Stimulated activated CD4-positive, alpha-beta T cell treated with anti-CD3 and anti-CD28 coated beads, TNF-alpha, amount 100 ng/mL, for 24 hours (primary cell): ENCODE data around the gene PDE4D.

Source experiments
- DNase-seq, 3 experiments: peaks; one replicate each; pipeline ENCODE4 v3.0.0-alpha.2; 2020; ENCODE audit warnings: low read depth in 3 of 3

Gene PDE4D

DNA sequence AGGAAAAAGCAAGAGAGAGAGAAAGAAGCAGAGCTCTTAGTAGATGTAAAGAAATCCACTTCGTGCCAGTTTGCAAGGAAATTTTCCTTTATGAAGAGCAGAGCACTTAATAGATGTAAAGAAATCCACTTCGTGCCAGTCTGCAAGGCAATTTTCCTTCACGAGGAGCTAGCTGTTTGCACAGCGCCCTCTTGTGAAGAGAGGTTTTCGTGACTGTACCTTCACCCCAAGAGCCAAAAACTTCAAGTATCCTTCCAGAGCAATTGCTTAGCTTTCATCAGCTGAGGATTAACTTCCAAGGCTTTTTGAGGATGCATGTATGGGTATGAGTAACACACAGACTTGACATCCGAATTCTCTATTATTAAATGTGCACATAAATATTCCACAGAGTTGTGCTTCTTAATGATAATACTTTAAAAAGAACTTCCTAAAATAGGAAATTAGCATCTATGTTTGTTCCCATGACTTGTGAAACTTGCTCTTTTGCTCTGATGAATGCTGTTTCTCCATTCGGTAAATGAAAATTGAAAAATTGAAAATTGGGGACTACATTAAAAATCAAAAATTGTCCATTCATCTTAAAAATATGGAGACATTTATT lies 525.6 kb downstream of the PDE4D start:
- DNase-seq: peak; percentile 6 to 15 (median 14)

DNA sequence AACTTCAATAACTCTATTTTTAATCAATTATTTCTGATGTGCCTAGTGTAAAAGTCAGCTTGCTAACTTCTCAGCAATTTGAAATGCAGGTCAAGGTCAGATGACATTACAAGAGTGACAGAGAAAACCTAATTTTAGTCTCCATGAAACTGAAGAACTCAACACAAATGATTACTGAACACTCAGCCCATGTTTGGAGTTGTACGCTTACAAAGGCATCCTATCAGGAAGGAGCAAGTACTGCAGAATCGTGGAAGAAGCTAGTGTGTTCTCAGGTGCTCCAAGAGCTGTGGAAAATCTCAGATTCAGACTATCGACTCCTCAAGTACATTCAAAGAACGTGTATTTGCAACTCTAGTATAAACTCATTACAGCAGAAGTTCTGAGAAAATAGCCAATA lies 526.7 kb downstream of the PDE4D start:
- DNase-seq: no peak

DNA sequence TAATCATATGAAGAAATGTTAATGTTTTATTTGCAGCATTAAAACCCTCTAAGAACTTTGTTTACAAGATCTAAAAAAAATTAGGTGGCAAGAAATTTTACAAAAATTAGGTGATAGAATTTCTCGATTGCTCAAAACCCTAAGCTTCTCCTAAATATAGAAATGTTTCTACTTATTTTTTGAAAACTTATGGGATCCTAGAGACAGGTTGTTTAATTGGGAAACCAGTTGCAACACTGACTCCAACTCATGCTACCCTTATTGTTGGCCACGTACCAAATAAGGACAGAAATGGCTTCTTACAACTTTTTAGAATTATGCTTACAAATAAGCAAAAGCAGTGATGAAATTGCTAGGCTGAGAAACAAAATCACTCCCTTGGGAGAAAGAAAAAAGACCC lies 531.1 kb downstream of the PDE4D start:
- no peak for DNase-seq

DNA sequence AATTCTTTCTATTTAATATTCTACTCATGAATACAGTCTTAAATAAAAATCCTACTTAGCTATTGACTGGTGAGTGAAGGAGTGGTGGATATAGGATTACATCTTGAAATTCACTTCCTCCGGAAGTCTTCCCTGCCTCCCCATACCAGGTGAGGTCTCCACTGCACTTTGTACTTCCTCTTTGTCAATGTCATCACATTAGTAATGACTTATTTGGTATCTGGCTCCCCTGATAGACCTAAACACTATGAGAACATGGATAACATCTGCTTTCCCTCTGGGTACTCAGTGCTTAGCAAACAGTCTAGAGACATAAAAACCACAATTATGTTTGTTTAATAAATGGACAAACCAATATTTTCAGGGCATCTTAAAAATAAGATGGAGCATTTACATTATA lies 532.1 kb downstream of the PDE4D start:
- DNase-seq: no peak

DNA sequence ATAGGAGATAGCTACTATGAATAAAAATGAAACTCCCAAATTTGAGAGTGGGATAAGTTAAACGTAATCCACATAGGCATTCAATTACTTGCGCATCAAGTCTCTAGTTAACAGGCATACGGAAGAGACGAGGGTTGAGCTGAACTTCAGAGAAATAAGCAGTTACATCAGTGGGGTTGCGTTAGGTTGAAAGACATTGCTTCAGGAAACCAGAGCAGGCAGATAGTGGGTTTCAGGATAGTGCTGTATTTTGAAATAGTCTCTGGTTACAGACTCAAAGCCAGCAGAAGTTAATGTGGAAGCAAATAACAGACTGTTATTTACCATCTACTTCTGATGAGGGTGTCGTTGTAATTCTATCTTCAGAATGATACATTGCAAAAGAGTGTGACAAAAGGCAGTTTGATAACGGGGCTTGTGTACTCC lies 533.4 kb downstream of the PDE4D start:
- DNase-seq: no peak

DNA sequence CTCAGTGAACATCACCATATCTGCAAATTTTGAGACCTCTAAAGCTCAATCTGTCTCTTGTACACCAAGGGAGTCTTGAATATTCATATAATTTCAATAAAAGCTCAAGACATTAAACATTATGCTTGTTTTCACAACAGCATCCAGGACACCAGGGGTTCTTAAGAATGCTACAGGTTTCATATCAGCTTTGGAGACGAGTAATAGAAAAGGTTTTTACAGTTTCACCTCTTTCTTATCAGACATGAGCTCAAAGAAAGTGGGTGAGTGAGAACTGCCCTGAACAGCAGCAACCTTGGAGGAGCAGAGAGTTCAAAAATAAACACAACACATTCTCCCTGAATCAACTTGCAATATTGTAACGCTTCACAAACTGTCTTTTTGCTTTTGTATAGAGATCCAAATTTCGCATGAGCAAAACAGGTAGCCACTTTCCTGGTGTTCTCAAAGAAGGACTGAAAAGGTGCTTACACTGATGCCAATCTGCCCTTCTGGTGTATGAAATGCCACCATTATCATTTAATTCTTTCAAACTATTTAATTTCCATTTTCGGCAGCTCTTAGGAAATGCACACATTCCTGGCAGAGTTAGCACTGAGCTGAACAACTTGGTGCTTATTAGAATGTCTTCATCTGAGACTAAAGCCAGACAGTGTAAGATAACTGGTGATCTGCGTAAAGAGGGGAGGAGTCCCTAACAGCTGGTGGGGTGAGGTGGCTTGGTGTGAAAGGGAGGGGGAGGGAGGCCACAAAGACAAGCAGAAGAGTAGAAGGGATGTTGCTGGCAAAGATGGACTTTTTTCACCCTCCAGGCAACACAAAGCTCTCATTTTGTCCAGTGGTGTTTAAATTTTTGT lies 535.3 kb downstream of the PDE4D start:
- DNase-seq: no peak

DNA sequence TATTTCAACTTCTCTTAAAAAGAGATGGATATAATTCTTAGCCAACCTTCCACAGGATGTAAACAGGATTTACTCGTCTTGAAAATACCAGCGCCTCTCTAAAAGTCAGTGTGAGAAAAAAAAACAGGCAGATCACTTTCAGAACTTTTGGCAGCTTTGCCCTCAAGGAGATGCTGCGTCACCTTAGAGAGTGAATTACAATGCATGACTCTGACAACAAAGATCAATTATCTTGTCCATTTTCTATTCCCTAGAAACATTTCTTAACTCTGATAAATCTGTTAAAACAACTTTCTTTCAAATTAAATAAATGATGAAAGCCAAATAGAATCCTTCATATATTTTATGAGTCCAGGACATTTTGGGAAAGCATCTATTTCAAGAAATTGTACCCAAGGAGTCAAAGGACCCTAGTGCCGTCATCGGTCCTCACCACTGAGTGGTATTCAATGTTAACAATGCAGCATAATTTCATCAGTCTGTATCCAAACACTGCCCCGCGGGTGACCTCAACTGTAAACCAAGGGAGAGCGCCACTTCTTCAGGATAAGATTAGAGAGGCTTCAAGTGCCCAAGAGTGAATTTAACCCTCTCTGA lies 536.0 kb downstream of the PDE4D start:
- DNase-seq: no peak

DNA sequence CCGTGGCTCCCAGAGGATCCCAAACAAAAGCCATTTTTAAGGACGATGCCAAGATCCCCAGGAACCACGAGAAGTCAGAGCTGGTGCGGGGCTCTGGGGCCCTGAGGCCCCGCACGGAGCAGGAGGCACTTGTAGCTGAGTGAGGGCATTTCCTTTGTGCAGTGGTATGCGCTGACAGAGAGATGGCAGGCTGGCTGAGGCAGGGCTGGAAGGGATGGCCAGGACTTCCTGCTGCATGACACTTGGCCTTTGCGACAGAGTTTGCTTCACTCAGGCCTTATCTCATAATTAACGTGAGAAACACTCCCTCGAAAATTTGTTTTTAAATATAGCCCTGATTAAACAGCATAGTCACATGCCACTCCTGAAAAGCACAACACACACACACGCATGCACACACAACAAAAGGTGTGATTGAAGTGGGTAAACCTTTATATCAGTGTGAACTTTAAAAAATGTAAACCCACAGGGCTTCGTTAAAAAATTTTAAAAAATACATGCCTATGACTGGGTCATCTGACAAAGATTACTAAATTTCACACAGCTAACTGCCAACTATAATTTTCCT lies 536.6 kb downstream of the PDE4D start:
- DNase-seq: no peak

DNA sequence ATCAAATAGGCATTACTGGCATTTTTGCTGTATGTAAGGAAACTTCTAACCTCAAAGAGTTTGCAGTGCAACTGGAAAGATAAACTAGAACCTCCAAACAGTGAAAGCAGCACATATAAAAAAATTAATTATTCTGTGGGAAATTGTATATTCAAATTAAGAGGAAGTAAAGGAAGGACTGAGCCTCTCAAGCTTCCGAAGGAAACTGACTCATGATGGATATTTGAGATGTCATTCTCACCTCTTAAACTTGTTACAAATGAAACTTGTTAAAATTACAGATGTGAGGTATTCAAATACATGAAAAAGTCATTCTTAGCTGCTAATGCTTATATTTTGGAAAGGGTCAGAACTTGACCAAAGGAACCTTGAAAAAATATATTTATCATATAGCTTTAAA lies 538.7 kb downstream of the PDE4D start:
- no peak for DNase-seq

DNA sequence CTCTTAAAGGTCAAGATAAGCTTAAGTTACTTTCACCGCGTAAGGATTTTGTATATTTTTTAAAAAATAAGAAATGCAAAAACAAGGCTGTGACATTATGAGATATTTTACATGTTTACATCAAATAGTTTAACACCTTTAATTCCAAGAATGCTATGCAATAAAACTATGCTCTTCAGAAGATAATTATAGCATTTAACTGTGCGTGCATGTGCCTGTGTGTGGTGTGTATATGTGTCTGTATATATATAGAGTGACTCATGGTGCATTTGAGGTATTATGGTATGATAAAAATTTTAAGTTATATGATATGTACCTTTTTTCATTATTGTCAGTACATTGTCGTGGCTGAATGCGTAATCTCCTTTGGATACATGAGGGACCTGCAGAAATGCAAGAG lies 539.3 kb downstream of the PDE4D start:
- no peak for DNase-seq

DNA sequence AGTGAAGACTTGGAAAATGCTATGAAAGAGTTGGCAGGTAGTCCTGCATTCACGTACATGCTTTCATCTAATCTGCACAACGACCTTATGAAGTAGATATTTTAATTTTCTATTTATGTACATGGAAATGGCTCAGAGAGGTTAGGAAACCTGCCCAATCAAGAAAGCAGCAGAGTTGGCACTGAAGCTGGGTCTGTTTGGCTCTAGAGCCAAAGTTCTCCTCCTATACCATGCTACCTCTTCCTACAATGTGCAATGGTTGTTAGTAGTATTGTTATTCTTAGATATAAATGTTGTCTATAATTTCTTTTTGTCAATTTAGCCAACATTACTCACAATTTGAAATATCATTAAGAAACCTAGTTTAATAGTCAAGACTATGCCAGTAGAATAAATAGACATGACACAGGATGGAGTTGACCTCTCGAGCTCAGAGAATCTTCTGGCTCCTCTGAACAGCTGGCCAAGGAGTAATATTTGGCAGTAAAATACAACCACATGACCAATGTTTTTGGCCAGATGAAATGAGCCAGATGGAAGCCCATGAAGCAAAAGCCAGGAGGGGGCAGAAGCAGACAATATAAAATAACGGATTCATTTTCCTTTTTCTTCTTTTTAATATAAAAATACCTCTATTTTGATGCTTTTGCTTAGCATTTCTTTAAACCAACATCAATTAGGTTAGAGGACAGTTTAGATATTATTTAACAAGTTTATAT lies 542.3 kb downstream of the PDE4D start:
- DNase-seq: no peak

DNA sequence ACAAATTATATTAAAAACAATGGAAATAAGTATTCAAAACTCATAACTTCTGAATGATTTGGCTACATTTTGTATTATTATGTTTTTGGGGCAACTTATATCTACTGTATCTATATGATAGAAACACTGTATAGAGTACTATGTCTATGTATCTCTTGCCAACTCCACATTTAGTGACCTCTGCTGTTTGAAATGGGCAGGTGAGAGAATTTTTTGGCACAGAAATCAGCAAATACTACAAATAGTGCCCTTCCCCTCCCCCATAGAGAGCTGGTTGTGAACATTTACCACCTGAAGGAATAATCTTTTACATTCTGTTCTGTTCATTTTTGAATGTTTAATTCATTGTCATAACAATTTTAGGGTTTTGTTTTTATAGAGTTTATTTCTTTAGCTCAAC lies 545.3 kb downstream of the PDE4D start:
- DNase-seq: no peak

DNA sequence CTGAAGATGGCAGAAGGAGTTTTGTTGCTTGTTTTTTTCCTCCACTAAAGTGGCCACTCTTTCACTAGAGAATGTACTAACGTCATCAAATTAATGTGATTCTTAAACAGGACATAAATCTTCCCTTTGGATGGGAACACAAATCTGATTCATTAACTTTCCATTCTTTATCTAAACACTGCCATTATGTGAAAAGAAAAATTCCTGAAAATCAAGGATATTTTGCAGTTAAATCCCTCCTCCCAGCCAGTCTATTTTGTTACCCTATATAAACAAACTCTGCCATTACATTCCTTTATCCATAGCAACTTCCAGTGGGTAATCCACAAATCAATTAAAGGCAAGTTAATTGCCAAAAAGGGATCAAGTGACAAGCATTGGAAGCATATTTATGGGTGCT lies 546.5 kb downstream of the PDE4D start:
- no peak for DNase-seq

DNA sequence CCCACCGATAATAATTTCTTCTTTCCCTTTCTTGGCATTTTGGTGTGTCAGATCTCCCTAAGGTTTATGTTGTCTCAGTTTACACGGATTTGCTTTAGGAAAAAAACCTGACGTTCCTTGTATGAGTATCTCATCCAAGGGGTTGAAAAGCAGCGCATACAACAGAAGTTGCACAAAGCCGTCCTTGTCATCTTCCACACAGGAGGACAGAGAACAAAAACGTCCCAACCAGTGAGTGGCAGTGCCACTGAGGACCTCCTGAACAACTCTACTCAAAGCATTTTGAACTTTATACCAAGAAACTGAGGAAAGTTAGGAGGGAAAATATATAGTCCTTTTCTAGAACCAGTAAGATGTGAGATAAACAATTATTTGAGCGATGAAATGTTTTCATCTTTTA lies 547.0 kb downstream of the PDE4D start:
- DNase-seq: no peak

DNA sequence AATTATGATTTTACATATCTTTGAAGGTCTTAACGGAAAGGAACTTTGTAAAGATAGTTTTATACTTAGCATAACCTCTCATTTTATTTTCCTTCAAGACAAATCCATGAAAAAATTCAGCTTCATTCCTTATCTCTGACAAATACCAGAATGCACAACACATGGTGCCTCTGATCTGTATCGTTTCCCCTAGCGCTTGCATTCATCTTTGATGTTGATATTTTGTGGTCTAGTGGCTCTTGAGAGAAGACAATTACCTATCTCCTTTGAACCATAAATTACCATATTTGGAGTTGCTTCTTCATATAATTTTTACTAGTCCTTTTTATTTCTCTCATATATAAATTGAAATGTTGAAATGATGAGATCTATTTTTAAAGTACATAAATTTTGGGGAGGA lies 551.3 kb downstream of the PDE4D start:
- DNase-seq: no peak

DNA sequence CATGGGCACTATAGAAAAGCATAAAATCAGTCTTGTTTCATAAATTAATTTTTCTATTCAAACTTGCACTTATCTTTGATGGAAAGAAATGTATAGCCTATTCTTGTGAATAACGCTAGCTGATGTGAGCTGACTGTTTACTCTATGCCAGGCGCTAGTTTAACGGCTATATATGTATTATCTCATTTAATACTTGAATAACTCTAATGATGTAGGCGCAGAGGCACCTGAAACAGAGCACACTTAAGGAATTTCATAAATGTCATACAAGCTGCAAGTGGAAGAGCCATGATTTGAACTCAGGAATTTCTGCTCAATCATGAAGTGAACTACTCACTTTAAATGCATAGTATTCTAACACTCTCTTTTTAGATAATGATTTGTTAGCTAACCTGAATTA lies 551.8 kb downstream of the PDE4D start:
- DNase-seq: no peak

DNA sequence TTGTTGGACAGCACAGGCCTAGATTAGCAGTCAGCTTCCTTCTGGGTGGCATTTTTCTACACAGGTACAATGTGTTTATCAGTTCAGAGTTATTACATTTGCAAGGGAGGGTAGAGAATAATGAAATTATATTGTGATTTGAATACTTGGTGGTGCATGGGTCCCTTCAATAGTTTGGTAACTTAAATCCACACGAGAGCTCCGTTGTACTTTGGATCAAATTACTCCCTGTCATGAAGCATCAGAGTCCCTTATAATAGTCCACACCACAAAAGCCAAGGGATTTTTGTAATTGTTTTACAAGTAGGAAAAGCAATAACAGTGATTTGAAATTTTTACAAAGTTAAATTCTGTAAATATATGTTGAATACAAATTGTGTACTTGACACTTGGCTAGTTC lies 552.4 kb downstream of the PDE4D start:
- DNase-seq: no peak

DNA sequence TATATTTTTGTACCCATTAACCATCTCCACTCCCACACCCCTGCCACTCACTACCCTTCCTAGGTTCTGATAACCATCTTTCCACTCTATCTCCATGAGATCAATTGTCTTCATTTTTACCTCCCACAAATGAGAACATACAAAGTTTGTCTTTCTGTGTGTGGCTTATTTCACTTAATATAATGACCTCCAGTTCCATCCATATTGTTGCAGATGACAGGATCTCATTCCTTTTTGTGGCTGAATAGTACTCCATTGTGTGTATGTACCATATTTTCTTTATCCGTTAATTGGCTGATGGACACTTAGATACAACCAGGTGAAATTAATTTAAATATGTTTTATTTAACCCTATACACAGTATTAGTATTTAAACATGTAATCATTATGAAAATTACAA lies 552.9 kb downstream of the PDE4D start:
- no peak for DNase-seq

DNA sequence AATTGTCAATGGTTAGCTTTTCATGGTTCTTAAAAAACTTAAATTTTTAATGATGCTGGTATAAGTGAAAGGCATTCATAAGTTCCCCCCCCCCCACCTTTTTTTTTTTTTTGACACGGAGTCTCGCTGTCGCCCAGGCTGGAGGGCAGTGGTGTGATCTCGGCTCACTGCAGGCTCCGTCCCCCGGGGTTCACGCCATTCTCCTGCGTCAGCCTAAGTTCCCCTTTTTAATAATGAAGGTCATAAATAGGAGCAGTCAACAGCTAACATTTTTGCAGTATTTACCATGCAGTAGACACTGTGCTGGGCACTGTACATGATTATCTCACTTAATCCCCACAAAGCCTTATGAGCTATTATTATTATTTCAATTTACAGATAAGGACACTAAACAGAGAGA lies 556.3 kb downstream of the PDE4D start:
- DNase-seq: no peak

DNA sequence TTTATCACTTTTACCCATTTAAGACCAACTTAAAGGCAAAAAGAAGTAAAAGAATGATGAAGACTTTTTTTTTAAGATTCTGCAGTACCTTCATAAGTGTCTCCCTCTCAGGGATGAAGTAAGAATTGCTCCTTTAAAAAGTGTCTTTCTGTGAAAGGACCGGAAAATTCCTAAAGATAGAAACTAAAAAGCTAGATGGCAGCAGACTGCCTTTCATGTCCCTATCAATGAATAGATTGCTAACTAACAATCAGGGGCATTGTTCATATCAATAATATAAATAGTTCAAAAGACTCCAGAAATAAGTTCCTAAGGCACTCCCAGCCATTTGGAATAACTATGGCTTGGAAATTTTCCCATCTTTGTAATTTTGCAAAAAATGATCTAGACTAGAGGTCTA lies 558.0 kb downstream of the PDE4D start:
- DNase-seq: no peak

DNA sequence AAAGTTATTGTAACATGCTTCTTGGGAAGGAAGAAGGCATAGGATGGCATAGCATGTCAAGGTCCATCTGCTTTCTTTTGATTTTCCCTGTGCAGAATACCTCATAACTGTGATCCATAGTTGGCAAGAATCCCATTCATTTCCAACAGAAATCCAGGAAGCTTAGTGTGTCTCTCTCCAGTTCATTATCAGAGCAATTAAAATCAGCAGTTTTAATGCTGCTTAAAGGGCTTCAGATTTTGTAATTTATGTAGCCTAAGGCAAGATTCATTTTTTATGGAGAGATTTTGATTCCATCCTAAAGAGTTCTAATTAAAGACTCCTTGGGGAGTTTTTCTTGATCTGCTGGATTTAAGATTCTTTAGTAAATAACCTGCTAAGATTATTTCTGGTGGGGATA lies 560.1 kb downstream of the PDE4D start:
- no peak for DNase-seq
